ENCODE measurements around the gene DNMT3B.

The DNMT3B gene

GRCh38 chr20:32741151-32741550, 21.0 kb upstream of the DNMT3B start:
- H3K4me3 ChIP-seq (ENCODE audit: low read depth, low read length): no peak overlapping the region
- TF ChIP-seq, protein P1, sequence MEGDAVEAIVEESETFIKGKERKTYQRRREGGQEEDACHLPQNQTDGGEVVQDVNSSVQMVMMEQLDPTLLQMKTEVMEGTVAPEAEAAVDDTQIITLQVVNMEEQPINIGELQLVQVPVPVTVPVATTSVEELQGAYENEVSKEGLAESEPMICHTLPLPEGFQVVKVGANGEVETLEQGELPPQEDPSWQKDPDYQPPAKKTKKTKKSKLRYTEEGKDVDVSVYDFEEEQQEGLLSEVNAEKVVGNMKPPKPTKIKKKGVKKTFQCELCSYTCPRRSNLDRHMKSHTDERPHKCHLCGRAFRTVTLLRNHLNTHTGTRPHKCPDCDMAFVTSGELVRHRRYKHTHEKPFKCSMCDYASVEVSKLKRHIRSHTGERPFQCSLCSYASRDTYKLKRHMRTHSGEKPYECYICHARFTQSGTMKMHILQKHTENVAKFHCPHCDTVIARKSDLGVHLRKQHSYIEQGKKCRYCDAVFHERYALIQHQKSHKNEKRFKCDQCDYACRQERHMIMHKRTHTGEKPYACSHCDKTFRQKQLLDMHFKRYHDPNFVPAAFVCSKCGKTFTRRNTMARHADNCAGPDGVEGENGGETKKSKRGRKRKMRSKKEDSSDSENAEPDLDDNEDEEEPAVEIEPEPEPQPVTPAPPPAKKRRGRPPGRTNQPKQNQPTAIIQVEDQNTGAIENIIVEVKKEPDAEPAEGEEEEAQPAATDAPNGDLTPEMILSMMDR (IDR thresholded peaks at IDR 0.05; ENCODE audit: borderline replicate concordance, insufficient read depth, low read depth, low read length): no peak

DNA sequence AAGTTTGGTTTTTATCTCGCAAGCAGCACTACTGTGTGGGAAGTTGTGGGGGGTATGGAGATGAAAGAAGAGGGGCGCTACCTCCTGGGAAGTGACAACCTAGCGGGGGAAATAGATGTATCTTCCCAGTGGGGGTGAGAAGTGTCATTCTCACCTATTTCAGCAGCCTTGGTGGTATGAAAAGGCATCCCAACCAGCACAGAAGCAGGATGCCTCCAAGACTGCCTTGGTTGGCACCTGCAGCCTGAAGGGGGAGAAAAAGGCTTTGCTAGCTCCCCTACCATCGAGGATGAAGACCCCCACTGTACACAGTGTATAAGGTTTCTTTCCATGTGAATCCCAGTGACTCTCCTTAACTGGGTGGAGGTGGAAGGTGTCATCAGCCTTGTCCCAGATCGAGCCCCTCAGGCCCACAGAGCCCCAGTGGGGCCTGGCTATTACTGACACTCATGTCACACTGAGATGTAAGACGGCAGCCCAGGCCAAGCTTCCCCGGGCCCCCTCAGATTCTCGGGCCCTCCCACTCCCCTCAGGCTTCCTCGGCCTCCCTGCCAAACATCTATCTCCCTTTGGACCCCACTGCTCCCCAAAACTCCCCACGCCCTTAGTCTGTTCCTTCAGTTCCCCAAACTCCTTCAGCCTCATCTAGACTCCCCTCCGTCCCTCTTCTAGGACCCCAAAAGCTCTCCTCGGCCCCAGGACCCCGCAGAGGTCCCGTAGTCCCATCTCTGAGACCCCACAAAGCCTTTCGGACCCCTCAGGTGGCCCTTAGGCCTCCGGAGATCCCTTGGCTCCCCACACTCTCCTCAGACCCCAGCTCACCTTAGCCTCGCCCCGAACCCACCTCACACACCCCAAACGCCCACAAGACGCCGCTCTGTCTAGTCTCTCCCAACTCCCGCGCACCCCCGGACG, 19.6 kb upstream of the DNMT3B start:
- TF ChIP-seq, protein P1 (IDR thresholded peaks at IDR 0.05; ENCODE audit: borderline replicate concordance, insufficient read depth, low read depth, low read length): no peak

GRCh38 chr20:32743237-32744112, 18.7 kb upstream of the DNMT3B start, which contains the start of gene COMMD7:
Gene COMMD7, minus strand, starts transcription at chr20:32743467. Its CDS starts 76 bp downstream, at chr20:32743391.
- TF ChIP-seq, protein P1 (IDR thresholded peaks at IDR 0.05; ENCODE audit: borderline replicate concordance, insufficient read depth, low read depth, low read length): no peak
- peak within 1 kb of the TSS; percentile 61 for H3K4me3 ChIP-seq (ENCODE audit: low read depth, low read length)

More for the DNA sequence above, 19.6 kb upstream of the DNMT3B start:
- peak overlapping the region; percentile 61 for H3K4me3 ChIP-seq (ENCODE audit: low read depth, low read length)

GRCh38 chr20:32749914-32750637, 12.1 kb upstream of the DNMT3B start:
- TF ChIP-seq, protein P1 (IDR thresholded peaks at IDR 0.05; ENCODE audit: borderline replicate concordance, insufficient read depth, low read depth, low read length): no peak
- no peak overlapping the region for H3K4me3 ChIP-seq (ENCODE audit: low read depth, low read length)

- H3K4me3 ChIP-seq (ENCODE audit: low read depth, low read length): no peak overlapping the region
- TF ChIP-seq, protein P1 (IDR thresholded peaks at IDR 0.05; ENCODE audit: borderline replicate concordance, insufficient read depth, low read depth, low read length): no peak
These were observed 10.9 kb upstream of the DNMT3B start for GRCh38 chr20:32751293-32751692.

GRCh38 chr20:32751702-32752457, 10.3 kb upstream of the DNMT3B start:
- no peak overlapping the region for H3K4me3 ChIP-seq (ENCODE audit: low read depth, low read length)
- TF ChIP-seq, protein P1 (IDR thresholded peaks at IDR 0.05; ENCODE audit: borderline replicate concordance, insufficient read depth, low read depth, low read length): no peak
